DND-41 (cell line): ENCODE measurements around the gene SPINK14.

Experiments
- CTCF ChIP-seq: IDR thresholded peaks from 2 replicates; pipeline ENCODE4 v1.5.1; 2012; ENCODE audit warnings: borderline replicate concordance, low read length, moderate library complexity, mild to moderate bottlenecking; ENCODE audit not compliant: poor library complexity, severe bottlenecking; ENCODE audit errors: extremely low read depth
- EZH2 ChIP-seq: IDR thresholded peaks from 3 replicates; pipeline ENCODE4 v1.6.1; 2012; ENCODE audit warnings: borderline replicate concordance, low read depth, mild to moderate bottlenecking, moderate library complexity, low read length, inconsistent platforms; ENCODE audit not compliant: severe bottlenecking

- no peak for TF ChIP-seq CTCF
- no peak for TF ChIP-seq EZH2
These were observed 48.0 kb upstream of the SPINK14 start for GRCh38 chr5:148120317-148120716.
